NCI-H748 (cell line): ENCODE data around the gene CNPPD1.

Experiments
- DNase-seq: peaks from one replicate; lab custom pipeline; 2025; ENCODE audit not compliant: unreplicated experiment; lab: John Stamatoyannopoulos, UW

The CNPPD1 gene

DNA sequence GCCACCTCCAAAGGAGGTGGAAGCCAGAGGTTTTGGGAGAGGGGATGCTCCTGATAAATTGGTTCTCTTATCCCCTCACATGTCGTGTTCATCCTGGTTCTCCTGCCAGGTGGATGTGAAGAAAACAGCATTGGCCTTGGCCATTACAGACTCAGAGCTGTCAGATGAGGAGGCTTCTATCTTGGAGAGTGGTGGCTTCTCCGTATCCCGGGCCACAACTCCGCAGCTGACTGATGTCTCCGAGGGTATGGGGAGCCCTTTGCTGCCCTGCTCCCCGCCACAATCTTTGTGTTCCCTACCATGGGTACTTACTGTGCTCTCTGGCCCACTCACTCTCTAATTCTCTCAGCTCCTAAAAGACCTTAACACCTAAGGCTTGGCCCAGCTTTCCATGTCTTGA, 4.8 kb upstream of the CNPPD1 start:
- DNase-seq, result no peak

DNA sequence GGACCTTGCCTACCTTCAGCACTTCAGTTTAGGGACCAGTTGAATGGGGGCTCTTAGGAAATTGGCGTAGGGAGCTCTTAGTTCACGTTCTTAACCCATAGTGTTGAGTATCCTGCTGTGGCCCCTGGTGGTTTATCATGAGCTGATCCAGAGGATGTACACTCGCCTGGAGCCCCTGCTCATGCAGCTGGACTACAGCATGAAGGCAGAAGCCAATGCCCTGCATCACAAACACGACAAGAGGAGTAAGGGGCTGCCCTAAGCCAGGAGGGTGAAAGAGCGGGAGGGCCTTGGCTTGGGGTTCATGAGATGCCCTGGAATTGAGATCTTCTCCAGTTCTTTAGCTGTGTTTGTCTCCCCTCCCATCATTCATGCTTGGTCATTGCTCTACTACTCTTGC, 4.2 kb upstream of the CNPPD1 start:
- no peak for DNase-seq

DNA sequence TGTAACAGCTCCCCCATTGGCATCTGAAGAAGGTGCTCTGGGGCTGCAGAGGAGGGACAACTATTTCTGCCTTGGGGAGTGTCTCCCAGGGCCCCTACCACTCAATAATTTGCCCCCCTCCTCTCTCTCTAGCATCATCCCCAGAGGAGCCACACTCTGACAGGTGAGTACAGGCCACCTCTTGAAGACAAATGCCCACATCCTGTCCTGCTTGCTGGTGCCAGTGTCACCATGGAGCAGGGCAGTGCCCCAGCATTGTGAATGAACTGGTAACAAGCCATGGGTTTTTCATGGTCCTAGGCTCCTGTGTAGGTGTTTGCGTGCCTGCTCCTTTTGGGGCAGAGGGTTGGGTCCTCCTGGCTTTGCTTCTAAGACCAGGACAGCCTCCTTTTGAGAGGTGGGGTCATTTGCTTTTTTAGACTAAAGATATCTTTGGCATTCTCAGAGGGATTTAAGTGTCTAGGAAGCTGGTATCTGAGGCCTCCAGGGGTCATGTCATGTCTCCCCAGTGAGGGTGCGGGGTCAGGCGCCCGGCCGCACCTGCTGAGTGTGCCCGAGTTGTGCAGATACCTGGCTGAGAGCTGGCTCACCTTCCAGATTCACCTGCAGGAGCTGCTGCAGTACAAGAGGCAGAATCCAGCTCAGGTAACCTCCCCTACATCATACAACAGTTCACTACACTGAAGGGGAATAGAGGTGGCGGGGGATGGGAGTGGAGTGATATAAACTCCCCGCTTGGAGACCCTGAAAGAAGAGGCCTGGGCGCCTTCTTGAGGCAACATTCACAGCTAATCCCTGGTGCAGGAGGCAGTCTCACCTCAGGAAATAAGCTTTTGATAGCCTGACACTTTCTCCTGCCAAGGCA, 3.1 kb upstream of the CNPPD1 start:
- no peak for DNase-seq

DNA sequence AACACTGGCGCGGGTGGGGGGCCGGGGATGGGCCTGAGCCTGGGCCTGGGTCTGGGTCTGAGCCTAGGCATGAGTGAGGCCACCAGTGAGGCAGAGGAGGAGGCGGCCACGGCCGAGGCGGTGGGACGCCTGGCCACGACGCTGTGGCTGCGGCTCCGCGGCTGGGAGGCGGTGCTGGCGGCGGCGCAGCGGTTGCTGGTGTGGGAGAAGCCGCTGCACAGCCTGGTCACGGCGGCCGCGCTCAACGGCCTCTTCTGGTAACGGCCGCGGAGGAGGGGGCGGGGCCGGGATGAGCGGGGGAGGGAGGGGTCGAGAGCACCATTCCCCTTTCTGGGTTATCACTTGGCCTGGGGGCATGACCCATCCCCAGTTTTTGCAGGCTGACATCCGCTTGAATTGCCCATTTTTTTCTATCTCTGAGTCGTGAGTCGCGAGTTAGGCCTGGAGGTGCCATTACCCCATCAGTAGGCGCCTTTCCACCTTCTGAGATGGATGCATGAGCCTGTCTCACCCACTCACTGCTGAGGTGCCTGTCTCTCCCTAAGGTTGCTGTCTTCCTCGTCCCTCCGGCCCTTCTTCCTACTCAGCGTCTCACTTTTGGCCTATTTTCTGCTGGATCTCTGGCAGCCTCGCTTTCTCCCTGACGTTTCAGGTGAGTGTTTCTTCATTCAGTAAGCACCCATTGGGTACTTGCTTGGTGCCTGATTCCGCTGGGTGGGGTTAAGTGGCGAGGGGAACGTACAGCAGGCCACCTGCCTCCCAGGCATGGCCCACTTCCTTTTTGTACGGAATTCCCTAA, 1.9 kb upstream of the CNPPD1 start:
- DNase-seq, result peak; percentile 65

DNA sequence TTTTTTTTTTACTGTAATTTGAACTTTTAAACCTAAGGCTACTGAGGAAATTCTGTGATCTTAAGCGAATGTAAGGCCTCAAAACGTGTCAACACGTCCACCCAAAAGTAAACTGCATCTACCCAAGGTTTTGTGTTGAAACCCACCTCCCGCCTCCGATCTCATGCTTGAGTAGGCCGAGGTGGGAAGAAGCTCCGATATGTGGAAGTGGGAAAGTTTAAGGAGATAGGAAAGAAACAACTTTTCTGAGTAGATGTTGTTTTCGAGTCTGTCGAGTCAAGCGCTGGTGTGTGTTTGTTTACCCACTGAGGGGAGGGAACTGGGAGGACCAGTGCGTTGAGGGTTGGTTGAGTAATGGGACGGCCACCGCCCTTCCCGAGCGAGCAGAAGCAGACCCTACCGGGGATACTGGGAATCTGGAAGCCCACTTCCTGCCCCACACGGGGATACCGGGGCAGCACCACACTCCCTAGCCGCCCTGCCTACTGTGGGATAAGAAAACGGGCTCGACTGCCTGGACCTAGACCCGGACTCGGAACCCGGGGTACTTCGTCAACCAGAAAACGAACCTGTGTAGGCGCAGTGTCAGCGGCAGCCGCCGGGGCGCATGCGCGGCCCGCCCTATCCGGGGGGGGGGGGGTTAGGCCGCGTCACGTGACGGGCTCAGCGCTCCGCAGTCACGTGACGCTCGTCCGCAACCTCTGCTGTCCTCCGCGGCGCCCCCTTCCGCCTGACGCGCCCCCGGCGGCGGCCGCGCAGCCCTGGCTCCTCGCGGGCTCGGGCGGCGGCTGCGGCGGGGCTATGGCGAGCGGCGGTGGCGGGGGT, 1.0 kb upstream of the CNPPD1 start, which contains the start of gene RETREG2:
Gene RETREG2 (plus strand): TSS at position 724 of the 825 bp plus-strand sequence. CDS start 78 bp downstream, at position 802.
- DNase-seq, result peak; percentile 89

DNA sequence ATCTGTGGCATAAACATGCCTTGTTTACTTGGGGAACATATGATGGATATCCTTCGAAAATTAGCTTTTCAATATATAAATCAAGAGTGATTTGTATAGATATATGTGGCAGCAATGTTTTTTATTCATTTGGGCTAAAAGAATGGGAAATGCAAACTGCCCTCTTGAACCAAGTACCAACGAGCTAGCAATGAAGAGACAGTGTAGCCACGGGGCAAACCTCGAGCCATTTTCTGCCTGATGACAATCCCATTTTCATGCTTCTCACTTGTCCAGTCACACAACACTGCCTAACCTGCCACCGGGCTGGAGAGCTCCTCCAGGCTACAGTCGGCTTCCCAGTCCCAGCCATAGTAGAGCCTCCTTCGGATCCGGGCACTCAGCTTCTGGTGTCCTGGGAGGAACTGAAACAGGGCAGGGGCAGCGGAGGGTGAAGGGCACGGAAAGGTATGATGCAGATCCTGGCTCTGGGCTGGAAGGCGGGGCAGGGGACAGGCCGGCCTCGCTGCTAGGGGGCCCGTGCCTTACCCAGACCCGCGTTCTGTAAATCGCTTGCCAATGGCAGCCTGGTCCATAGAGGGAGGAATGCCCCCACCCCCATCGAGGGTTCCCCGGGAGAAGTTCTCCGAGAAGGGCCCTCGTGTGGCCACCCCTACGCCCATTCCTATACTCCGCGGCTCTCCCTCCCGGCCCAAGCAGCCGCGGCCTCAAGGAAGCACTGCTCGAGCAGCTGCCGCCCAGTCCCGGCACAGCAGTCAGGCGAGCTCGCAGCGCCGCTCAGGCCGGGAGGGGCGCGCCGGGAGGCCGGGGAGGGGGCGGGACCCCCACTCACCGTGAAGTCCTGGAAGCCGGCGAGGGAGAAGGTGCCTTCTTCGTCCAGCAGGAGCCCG, 552 bp downstream of the CNPPD1 start:
- peak; percentile 74 for DNase-seq

DNA sequence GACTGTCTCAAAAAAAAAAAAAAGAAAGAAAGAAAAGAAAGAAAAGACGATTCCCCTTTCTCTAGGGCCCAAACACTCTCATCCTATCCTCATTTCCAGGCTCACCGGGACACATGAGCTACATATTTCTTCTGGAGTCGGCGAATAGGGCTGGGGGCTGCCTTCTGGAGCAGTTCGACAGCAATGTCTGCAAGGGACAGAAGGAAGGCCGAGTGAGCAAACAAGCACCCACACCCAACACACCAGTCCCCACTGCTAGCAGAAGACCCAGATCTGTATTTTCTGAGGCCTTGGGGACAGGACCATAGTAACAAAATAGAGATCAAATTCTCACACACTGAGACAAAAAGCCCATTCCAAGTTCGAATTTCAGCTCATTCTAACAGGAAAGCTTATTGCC, 1.2 kb downstream of the CNPPD1 start:
- DNase-seq, result no peak

DNA sequence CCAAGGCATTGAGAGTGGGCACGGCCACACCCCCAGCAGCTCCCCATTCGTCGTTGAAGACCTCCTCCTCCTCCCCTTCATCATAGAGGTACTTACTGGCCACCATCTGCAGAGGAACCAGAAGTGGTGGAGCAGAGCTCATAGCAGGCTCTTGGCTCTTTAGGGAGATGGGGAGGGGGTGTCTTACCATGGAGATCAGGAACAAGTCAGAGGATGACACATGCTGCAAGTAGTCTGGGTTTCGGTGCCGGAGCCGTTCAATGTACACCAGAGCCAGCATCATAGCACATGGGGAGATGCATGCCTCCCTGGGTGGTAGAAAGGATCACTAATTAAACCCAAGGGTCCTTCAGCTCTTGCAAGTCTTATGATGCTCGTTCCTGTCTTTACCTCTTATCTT, 1.9 kb downstream of the CNPPD1 start:
- no peak for DNase-seq

DNA sequence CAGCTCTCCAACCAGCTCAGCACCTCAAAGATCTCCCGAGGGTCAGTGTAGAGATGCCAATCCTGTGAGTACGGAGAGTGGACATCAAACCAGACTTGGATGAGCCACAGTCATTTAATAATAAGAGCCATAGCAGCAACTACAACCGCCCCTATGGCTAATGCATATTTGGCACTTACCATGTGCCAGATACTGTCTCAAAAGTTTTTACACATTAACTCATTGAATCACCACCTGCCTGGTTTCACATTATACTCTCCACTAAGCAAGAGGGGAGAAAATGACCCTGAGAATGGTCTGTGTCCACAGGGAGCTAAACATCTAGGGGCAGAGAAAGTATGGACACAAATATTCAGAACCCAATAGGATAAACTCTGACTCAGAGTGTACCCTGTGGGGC, 2.6 kb downstream of the CNPPD1 start:
- DNase-seq, result no peak

DNA sequence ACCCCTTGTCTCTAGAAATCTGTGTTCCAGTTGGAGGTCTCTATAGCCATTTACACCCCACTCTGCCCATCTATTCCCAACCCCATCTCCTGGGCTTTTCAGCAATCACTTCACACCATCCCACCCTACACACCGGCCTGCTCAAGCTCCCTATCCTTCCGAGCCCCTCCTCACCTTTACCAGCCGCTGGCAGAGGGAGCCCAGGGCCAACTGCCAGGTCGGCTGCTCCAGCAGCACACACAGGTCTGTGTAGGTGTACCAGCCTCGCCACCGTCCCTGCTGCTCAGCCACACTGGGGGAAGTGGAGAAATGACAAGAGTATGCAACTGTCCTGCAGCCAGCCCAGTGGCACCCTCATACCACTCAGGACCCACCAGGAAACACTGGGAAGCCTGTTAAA, 3.5 kb downstream of the CNPPD1 start:
- DNase-seq, result no peak

DNA sequence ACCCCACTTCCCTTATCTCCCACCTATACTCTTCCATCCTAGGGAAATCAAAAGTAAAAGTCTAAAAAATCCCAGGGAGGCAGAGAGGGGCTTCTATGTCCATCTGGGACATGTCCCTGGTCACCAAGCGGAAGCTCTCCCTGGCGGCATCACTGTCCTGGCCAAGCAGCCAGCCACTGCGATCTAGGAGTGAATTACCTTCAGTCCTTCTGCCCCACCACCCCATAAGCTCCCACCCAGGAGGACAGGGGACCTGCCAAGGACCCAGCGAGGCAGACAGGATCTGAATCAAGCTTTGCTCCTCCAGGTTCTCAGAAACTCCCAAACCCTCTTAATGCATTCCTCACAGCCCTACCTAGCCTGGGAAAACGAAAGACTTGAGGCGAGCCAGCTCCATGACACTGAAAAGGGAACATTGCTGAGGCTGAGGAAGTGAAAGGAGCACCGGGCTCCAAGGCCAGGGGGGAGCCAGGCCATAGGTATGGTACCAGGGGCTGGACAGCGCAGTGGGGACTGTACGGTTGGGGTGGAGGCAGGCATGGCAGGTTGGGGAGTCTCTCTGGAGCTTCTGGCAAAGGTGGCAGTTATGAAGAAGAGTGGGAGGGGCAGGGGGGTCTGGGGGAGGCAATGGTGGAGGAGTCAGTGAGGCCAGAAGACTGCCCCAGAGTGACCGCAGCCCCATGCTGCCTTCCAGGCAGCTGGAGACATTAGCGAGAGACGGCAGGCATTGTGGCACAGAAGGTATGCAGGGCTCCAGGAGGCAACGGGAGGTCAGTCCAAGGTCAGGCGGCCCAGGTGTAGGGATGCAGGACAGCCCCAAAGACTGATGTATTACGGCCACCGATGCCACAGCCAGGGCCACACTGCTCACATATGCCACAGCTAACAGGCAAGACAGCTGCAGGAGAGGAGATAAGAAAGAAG, 4.2 kb downstream of the CNPPD1 start:
- DNase-seq, result no peak

DNA sequence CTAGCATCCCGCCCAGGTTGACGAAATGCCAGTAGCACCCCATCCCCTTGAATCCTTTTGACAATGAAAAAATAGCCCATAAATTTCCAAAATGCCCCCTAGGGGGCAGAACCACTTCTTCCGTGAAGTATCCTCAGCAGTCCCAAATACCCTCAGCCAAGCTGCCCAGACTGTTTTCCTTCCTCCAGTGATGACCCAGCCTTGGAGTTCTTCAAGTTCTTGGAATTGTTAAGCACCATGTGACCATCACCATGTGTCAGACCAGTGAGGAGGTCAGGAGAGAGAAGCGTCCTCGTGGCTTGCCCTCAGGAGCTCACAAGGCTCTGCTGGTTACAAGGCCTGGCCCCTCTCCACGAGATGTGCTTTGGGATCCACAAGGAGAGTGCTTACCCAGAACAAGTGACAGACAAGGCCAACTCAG, 5.5 kb downstream of the CNPPD1 start:
- peak; percentile 54 for DNase-seq

DNA sequence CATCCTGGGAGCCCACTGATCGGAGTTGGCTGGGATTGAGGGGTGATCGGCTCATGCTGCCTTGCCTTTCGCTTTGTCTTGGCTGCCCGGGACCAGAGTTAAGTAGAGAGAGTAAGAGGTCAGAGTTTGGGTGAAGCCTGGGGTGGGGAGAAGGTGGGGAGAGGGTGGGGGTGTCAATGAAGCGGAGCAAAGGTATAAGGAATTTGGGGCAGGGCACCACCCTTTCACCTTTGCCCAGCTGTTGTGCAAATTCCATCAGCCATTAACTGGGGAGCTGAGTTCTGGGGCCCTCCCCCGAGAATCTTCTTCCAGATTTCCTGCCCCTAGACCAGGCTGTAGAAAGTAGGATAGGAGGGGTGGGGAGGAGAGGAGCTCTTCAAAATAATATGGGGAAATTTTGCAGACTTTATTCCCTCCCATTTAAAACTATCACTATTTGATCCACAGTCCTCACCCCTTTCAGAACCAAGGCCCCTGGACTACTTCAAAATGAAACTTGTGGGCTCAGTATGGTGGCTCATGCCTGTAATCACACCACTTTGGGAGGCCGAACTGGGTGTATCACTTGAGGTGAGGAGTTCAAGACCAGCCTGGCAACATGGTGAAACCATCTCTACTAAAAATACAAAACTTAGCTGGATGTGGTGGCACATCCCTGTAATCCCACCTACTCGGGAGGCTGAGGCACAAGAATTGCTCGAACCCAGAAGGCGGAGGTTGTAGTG, 6.6 kb downstream of the CNPPD1 start, which contains the start of gene SLC23A3:
Gene SLC23A3 (minus strand): TSS at position 100 of the 725 bp plus-strand sequence. CDS start 45 bp downstream, at position 55.
- no peak for DNase-seq

DNA sequence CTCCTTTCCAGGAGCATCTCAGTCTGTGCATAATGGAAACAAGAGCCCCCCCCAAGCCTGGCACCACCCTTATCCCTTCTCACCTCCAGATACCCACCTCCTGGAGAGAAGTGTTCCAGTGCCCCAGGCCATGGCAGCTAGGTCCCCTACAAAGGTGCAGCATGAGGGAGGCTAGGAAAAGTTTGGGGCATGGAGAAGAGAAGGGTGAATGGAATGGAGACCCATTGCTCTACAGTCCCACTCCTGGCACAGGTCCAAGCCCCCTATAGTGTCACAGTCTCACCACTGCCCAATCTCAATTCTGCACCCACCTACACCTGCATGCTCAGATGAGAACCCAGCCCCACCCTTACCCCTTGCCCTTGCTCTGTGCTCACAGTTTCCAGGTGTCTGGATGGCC, 7.8 kb downstream of the CNPPD1 start:
- no peak for DNase-seq

DNA sequence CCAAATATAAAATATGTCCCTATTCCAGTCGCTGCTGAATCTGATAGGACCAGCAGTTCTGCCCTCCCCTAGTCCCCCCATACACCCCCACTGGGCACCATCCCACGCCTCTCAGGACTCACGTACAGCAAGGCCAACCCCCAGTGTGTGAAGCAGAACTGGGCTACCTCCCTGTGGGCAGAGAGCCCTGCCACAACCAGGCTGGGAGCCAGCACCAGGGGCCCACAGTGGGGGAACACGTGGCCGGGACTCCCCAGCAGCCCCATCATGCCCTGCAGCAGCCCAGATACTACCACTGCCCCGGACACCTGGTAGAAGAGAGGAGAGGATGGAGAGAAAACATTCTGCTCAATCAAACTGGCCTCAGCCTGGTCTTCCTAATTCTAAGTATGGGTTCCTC, 8.2 kb downstream of the CNPPD1 start:
- DNase-seq, result no peak

DNA sequence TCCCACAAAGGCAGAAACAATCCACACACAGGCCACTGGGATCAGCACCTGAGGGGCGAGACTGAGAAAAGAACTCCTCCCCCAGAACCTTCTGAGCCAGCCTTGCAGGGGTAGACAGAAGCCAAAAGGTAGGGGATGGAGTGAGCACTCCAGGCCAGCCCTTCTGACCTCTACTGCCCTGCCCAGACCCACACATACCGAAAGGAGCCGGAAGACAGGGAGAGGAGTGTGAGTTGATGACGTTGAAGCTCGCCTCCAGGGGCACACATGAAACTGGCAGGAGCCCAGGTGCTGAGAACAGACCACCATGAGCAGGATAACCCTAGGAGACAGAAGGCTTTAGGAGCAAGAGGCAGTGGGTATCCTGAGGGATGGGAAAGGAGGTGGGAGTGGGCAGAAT, 8.7 kb downstream of the CNPPD1 start:
- DNase-seq, result no peak

DNA sequence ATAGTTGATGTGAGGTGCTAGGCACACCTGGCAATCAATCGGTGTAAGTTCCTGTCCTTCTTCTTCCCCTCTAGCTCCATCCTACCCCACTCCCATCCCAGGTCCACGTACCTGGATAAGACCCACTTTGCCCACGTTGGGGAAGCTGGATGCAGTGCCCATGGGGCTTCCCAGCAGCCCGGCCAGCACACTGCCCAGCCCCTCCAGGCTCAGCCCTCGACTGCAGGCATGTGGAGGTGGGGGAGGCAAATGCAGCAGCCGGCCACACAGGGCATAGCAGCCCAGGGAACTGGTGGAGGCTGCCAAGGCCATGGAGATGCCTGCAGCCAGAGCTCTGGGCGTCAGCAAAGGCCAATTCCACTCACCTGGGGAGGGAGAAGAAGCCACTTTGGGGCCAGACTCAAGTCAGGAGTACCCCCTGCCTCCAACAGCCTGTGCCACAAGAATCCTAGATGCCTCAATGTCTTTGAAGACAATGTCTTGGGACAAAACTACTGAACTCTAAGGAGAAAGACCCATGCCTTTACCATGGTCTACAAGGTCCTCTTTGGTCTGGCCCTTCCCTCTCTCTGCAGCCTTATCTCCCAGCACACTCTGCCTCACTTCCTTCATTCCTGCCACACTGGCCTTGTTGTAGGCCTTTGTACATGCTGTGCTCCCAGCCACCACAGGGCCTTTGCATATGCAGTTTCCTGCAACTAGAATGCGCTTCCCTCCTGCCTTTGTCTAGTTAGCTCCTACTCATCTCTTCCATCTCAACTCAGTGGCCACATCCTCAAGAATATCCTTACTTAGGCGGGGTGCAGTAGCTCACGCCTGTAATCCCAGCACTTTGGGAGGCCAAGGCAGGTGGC, 11.4 kb downstream of the CNPPD1 start:
- no peak for DNase-seq
